Endothelial cell of umbilical vein (primary cell): Measurements from ENCODE around the gene GAS2L2. TPM values are rescaled to one million over a fixed set of nuclear protein-coding genes. Genes with fewer than 3 reads are reported as not detected.

Experiments
- BruUV-seq: library from RNA; stranded (reverse); fragments of 400-500 nt; replicated peaks from 2 replicates; lab custom pipeline; 2021; lab: Mats Ljungman, UMichigan
- CTCF ChIA-PET: fragments of 300-600, 350-600 bp; sonication (Branson Sonifier 250); formaldehyde crosslinking; loops from one replicate; lab custom pipeline; 2021; ENCODE audit warnings: antibody characterized with exemption, inconsistent platforms; lab: Charles Lee
- POLR2A ChIA-PET: fragments of 300-600, 350-600 bp; sonication (Branson Sonifier 250); formaldehyde crosslinking; loops from one replicate; lab custom pipeline; 2021; ENCODE audit warnings: antibody characterized with exemption, inconsistent platforms; lab: Charles Lee
- DNase-seq: peaks from one replicate; pipeline ENCODE4 v3.0.0-alpha.2; 2011; ENCODE audit warnings: low read depth, low spot score
- FAIRE-seq: peaks from 2 replicates; lab custom pipeline; 2011; peaks lifted over from hg19 to GRCh38; lab: Jason Lieb, UNC
- H2AFZ ChIP-seq: 2 replicates; pipeline ENCODE4 v1.6.0; 2012; ENCODE audit warnings: low read depth, low read length, control low read depth, inconsistent platforms
- H3K27ac ChIP-seq: 2 replicates; pipeline ENCODE4 v1.5.1; 2011; ENCODE audit warnings: low read depth, mild to moderate bottlenecking, control low read depth, low read length, moderate library complexity; ENCODE audit not compliant: insufficient read depth
- H3K27me3 ChIP-seq, 2 experiments: 2 replicates each; pipeline versions ENCODE4 v1.6.0 to v1.6.1; 2011; ENCODE audit warnings: low read length in 2 of 2, mixed read lengths in 1 of 2; ENCODE audit not compliant: control insufficient read depth in 2 of 2, insufficient read depth in 2 of 2
- H3K36me3 ChIP-seq, 2 experiments: 2 replicates in 1 of 2; 3 replicates in 1 of 2; pipeline ENCODE4 v1.5.1; 2011; ENCODE audit warnings: low read length in 2 of 2, mild to moderate bottlenecking in 1 of 2, moderate library complexity in 1 of 2; ENCODE audit not compliant: control insufficient read depth in 2 of 2, insufficient read depth in 2 of 2; ENCODE audit errors: extremely low read depth in 1 of 2
- H3K4me1 ChIP-seq: 3 replicates; pipeline ENCODE4 v1.5.1; 2011; ENCODE audit warnings: mild to moderate bottlenecking, low read length; ENCODE audit not compliant: control insufficient read depth, insufficient read depth; ENCODE audit errors: extremely low read depth
- H3K4me2 ChIP-seq: 2 replicates; pipeline ENCODE4 v1.6.1; 2011; ENCODE audit warnings: low read length, control low read depth, mixed read lengths; ENCODE audit not compliant: insufficient read depth
- H3K4me3 ChIP-seq, 3 experiments: fragments of 200-600 bp in 1 of 3; sonication (generic), shearing (Covaris generic) in 1 of 3; replicated peaks in 1 of 3; 2 replicates each; pipeline ENCODE4 v1.5.1; 2011 to 2016; ENCODE audit warnings: control low read depth in 3 of 3, low read length in 3 of 3, mild to moderate bottlenecking in 2 of 3, inconsistent platforms in 1 of 3, low read depth in 1 of 3, moderate library complexity in 1 of 3; ENCODE audit not compliant: insufficient read depth in 1 of 3
- H3K79me2 ChIP-seq: 2 replicates; pipeline ENCODE4 v1.6.0; 2012; ENCODE audit warnings: low read length, inconsistent platforms; ENCODE audit not compliant: control insufficient read depth, insufficient read depth
- H3K9ac ChIP-seq: replicated peaks from 2 replicates; pipeline ENCODE3; 2011; ENCODE audit warnings: low read length, control low read depth; ENCODE audit not compliant: insufficient read depth; ENCODE audit errors: extremely low read depth
- H3K9me1 ChIP-seq: replicated peaks from 3 replicates; pipeline ENCODE4 v1.6.0; 2011; ENCODE audit warnings: mild to moderate bottlenecking, low read length; ENCODE audit not compliant: control insufficient read depth, insufficient read depth; ENCODE audit errors: extremely low read depth
- H3K9me3 ChIP-seq: replicated peaks from 2 replicates; pipeline ENCODE4 v1.5.1; 2012; ENCODE audit warnings: low read length, inconsistent platforms; ENCODE audit not compliant: control insufficient read depth, insufficient read depth
- H4K20me1 ChIP-seq: replicated peaks from 2 replicates; pipeline ENCODE3; 2011; ENCODE audit warnings: mild to moderate bottlenecking, low read length; ENCODE audit not compliant: control insufficient read depth, insufficient read depth; ENCODE audit errors: extremely low read depth
- EZH2 ChIP-seq: IDR thresholded peaks from 2 replicates; pipeline ENCODE4 v1.6.1; 2012; ENCODE audit warnings: borderline replicate concordance, low read depth, mild to moderate bottlenecking, moderate library complexity, low read length, inconsistent platforms; ENCODE audit not compliant: severe bottlenecking
- FOS ChIP-seq: IDR thresholded peaks from 2 replicates; pipeline ENCODE4 v1.6.1; 2011; ENCODE audit warnings: mild to moderate bottlenecking, low read length, moderate library complexity, borderline replicate concordance; ENCODE audit not compliant: insufficient read depth
- GATA2 ChIP-seq: IDR thresholded peaks from 2 replicates; pipeline ENCODE4 v1.7.0; 2011; ENCODE audit warnings: low read depth, mild to moderate bottlenecking, moderate library complexity, mixed read lengths, low read length; ENCODE audit not compliant: insufficient read length, insufficient read depth
- JUN ChIP-seq: IDR thresholded peaks from 2 replicates; pipeline ENCODE4 v1.6.1; 2011; ENCODE audit warnings: borderline replicate concordance, low read depth; ENCODE audit not compliant: insufficient read length, insufficient read depth
- MAX ChIP-seq: IDR thresholded peaks from 2 replicates; pipeline ENCODE4 v1.6.1; 2011; ENCODE audit not compliant: insufficient read depth, insufficient read length
- MYC ChIP-seq: IDR thresholded peaks from one replicate; pipeline ENCODE4 v1.6.1; 2011; ENCODE audit warnings: mild to moderate bottlenecking, low read depth, low read length
- POLR2A ChIP-seq: IDR thresholded peaks from 2 replicates; pipeline ENCODE4 v1.6.1; 2012; ENCODE audit warnings: low read depth, mild to moderate bottlenecking, control low read depth, low read length
- POLR2AphosphoS5 ChIP-seq: IDR thresholded peaks from 2 replicates; pipeline ENCODE4 v1.6.1; 2012; ENCODE audit warnings: low read depth, mild to moderate bottlenecking, control low read depth, low read length, moderate library complexity; ENCODE audit not compliant: insufficient read depth
- dilution Hi-C: fragments of 300-500 bp; cut with MboI; formaldehyde crosslinking; loops from one replicate; pipeline ENCODE4 v1.15.0; 2019; ENCODE audit warnings: low sequenced_read_pairs; ENCODE audit not compliant: extremely low pct_ligation_motif_present
- intact Hi-C: fragments of 100-400 bp; cut with micrococcal nuclease; formaldehyde crosslinking; loops from one replicate; pipeline ENCODE4 v1.10.0; 2022
- polyA plus RNA-seq, 4 experiments: library from polyadenylated mRNA; depleted of rRNA in 3 of 4; stranded (reverse) in 3 of 4; unstranded in 1 of 4; fragments of >200 nt; gene quantifications; 2 replicates each; pipeline versions ENCODE4 v1.2.1 to v1.2.3, GENCODE V29; 2011 to 2012; ENCODE audit warnings: missing spikeins in 1 of 4
- total RNA-seq: library from RNA; stranded (reverse); gene quantifications from 2 replicates; pipeline ENCODE4 v1.2.3, GENCODE V29; 2021
- TF ChIP-seq, protein P1 (sequence below), 2 donors: IDR thresholded peaks; 1 replicate in 1 of 2; 2 replicates in 1 of 2; pipeline ENCODE4 v1.5.1; 2011; ENCODE audit warnings: low read length in 2 of 2, mild to moderate bottlenecking in 2 of 2, moderate library complexity in 2 of 2, control low read depth in 1 of 2, inconsistent platforms in 1 of 2, low read depth in 1 of 2; ENCODE audit not compliant: insufficient read depth in 1 of 2; ENCODE audit errors: extremely low read depth in 1 of 2

Gene GAS2L2
- total and polyA plus RNA-seq, 2 donors (not counting 3 experiments of a cell fraction or from before 2014, with no cell fraction given), result not detected

DNA sequence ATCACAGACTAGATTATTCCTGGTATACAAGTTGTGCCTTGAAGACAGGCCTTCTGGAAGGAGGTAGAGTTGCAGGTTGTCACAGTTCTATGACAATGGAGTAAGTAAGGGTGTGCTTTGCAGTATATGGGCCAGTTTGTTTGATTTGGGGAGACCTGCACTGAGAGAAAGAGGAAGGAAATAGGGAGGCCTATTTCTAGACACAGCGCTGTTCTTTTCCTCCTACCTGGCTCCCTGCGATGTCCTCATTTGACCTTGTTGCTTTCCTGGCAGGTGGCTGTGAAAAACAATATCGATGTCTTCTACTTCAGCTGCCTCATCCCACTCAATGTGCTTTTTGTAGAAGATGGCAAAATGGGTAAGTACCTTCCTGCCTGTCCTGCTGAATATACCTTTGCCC lies 44.1 kb downstream of the GAS2L2 start:
- no peak for DNase-seq
- no peak for FAIRE-seq
- intact Hi-C loops (no loop called here), dilution Hi-C loops (no loop called here)
- no peaks in the 10 kb centered on the region for H3K9me1 ChIP-seq
- H3K79me2 ChIP-seq, result no peaks in the 10 kb centered on the region
- H2AFZ ChIP-seq, result no peak overlapping the region
- TF ChIP-seq FOS, result no peak
- no peak for TF ChIP-seq GATA2
- TF ChIP-seq EZH2, result no peak
- TF ChIP-seq MYC, result no peak
- TF ChIP-seq JUN, result no peak
- no peak for TF ChIP-seq POLR2A
- no peak for TF ChIP-seq POLR2AphosphoS5
- TF ChIP-seq, protein P1, sequence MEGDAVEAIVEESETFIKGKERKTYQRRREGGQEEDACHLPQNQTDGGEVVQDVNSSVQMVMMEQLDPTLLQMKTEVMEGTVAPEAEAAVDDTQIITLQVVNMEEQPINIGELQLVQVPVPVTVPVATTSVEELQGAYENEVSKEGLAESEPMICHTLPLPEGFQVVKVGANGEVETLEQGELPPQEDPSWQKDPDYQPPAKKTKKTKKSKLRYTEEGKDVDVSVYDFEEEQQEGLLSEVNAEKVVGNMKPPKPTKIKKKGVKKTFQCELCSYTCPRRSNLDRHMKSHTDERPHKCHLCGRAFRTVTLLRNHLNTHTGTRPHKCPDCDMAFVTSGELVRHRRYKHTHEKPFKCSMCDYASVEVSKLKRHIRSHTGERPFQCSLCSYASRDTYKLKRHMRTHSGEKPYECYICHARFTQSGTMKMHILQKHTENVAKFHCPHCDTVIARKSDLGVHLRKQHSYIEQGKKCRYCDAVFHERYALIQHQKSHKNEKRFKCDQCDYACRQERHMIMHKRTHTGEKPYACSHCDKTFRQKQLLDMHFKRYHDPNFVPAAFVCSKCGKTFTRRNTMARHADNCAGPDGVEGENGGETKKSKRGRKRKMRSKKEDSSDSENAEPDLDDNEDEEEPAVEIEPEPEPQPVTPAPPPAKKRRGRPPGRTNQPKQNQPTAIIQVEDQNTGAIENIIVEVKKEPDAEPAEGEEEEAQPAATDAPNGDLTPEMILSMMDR (IDR thresholded peaks at IDR 0.05; ENCODE audit: extremely low read depth in 1 of 2, insufficient read depth in 1 of 2, low read depth in 1 of 2, low read length in 2 of 2), result no peak
- TF ChIP-seq MAX, result no peak
- H3K27me3 ChIP-seq, result no peaks in the 10 kb centered on the region
- H3K27ac ChIP-seq, result no peak overlapping the region
- no peaks in the 10 kb centered on the region for H4K20me1 ChIP-seq
- peaks cover 15% of the 10 kb centered on the region for H3K4me1 ChIP-seq
- no TSS peak for BruUV-seq
- H3K9me3 ChIP-seq, result no peaks in the 10 kb centered on the region
- H3K4me2 ChIP-seq, result no peak overlapping the region
- POLR2A ChIA-PET, result no interaction called here
- CTCF ChIA-PET, result interaction anchor here (0.6 to 2.0 kb wide), 3 partner anchors 38 to 71 kb away, joined by 3 to 5 read pairs (median 5); no protein-coding TSS in a partner anchor
- H3K36me3 ChIP-seq, result peaks cover 7% of the 10 kb centered on the region in 2 experiments
- no peak overlapping the region for H3K9ac ChIP-seq
- H3K4me3 ChIP-seq, result no peak overlapping the region
